ENCODE results near the gene SIRT6.
"Not testable (repeated sequence)": the region's sequence is repeated elsewhere in the genome, so short reads cannot be mapped to it uniquely, and the experiment has no call there.

The SIRT6 gene

DNA sequence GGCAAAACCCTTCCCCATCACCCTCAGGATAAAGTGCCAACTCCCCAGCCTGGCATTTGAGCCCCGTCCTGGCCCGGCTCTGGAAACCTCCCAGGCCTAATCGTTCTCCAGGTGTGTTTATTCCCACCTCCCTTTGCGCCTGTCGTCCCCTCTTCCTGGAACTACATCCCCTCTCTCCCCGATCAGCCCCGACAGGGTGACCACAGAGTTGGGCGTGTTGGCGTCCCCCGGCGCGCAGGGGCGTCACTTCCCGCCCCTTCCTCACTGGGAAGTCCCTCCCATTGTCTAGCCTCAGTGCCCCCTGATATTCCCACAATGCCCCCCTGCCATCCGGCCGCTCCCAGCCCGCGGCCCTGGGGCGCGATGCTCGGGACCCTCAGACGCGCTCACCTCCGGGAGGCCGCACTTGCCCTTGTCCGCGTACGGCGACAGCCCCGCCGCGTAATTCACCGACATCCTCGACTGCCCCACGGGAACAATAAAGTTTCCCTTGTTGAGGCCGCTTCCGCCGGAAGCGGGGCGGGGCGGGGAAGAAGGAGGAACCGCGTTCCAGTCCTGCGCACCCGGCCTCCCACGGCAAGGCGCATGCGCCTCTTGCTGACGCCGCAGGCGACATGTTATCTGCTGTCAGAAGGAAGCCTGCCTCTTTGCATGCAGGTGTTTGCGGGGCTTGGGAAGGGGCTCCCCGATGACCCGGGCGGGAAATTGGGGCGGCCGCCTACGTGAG is at the start of gene SIRT6, which contains the start of gene ANKRD24:
Gene SIRT6 (minus strand): TSS at position 480 of the 727 bp plus-strand sequence. CDS start 24 bp downstream, at position 456.
Gene ANKRD24 (plus strand): TSS at position 606 of the 727 bp plus-strand sequence. CDS start 3,737 bp downstream, outside the sequence.
- peak; percentile 97 for DNase-seq

DNA sequence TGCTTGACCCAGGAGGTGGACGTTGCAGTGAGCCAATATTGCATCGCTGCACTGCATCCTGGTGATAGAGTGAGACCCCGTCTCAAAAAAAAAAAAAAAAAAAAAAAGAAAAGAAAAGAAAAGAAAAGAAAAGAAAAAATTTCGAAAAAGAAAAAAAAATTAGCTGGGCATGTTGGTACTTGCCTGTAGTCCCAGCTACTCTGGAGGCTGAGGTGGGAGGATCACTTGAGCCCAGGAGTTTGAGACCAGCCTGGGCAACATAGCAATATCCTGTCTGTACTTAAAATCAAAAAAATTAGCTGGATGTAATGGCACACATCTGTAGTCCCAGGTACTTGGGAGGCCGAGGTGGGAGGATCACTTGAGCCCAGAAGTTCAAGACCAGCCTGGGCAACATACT is 49.8 kb upstream of the SIRT6 start:
- DNase-seq = not testable (repeated sequence)

DNA sequence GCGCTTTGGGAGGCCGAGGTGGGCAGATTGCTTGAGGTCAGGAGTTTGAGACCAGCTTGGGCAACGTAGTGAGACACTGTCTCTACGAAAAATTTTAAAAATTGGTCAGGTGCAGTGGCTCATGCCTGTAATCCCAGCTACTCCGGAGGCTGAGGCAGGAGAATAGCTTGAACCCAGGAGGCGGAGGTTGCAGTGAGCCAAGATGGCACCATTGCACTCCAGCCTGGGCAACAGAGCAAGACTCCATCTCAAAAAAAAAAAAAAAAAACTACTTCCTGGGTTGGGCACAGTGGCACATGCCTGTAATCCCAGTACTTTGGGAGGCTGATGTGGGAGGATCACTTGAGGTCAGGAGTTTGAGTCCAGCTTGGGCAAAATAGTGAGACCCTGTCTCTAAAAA is 49.2 kb upstream of the SIRT6 start:
- DNase-seq = not testable (repeated sequence)

DNA sequence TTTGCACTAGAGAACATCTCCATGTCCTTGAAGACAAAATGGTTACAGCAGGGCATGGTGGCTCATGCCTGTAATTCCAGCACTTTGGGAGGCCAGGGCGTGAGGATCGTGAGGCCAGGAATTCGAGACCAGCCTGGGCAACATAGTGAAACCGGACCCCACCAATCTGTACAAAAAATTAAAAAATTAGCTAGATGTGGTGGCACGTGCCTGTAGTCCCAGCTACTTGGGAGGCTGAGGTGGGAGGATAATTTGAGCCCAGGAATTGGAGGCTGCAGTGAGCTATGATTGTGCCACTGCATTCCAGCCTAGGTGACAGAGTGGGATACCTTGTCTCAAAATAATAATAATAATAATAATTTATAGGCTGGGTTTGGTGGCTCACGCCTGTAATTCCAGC is 47.9 kb upstream of the SIRT6 start:
- not testable (repeated sequence) for DNase-seq

DNA sequence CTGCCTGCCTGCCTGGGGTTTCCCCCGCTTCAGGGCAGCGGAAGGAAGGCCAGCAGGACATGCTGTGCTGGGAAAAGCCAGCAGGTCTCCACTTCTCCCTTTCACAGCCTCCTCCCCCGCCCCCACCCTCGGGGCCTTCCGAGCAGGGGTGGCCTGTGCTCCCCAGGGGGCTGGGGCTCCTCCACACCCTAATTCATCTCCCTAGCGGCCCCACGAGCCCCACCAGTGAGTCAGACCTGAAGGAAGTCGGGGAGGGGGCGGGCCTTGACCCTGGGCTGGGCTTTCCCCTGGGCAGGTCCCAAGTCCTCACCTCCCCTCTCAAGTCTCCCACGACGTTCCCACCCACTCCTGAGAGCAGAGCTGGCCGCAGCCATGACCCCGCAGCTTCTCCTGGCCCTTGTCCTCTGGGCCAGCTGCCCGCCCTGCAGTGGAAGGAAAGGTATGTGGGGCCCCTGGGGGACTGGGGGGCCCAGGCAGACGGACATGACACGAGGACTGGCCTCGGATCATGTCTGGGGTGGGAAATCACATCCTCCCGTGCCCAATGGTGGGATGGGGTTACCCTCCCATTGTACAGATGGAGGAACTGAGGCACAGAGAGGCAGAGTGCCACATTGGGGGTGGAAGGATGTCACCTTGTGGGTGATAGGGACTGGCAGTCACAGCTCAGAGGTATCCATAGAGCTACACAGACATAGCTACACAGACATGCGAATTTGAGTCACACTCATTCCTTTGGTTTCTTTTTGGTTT is 47.0 kb upstream of the SIRT6 start, which contains the start of gene EBI3:
Gene EBI3 (plus strand): TSS at position 345 of the 753 bp plus-strand sequence. CDS start 28 bp downstream, at position 373.
- DNase-seq = peak; percentile 73

DNA sequence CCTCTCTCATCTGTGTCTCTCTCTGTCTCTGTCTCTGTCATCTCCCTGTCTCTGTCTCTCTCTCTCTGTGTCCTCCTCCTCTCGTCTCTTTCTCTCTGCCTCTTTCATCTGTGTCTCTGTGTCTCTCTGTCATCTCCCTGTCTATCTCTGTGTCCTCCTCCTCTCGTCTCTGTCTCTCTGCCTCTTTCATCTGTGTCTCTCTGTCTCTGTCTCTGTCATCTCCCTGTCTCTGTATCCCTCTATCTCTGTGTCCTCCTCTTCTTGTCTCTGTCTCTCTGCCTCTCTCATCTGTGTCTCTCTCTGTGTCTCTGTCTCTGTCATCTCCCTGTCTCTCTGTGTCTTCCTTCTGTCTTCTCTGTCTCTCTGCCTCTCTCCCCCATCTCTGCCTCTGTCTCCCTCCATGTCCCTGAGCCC is 46.4 kb upstream of the SIRT6 start:
- no peak for DNase-seq

DNA sequence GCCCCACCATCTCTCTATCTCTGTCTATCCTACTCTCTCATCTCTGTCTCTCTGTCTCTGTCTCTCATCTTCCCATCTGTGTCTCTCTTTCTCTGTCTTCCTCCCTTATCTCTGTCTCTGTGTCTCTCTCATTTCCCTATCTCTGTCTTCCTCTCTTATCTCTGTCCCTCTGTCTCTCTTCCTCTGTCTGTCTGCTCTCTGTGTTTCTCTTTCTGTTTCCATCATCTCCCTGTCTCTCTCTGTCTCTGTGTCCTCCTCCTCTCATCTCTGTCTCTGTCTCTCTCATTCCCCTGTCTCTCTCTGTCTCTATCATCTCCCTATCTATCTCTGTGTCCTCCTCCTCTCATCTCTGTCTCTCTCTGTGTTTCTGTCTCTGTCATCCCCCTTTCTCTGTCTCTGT is 45.4 kb upstream of the SIRT6 start:
- no peak for DNase-seq

DNA sequence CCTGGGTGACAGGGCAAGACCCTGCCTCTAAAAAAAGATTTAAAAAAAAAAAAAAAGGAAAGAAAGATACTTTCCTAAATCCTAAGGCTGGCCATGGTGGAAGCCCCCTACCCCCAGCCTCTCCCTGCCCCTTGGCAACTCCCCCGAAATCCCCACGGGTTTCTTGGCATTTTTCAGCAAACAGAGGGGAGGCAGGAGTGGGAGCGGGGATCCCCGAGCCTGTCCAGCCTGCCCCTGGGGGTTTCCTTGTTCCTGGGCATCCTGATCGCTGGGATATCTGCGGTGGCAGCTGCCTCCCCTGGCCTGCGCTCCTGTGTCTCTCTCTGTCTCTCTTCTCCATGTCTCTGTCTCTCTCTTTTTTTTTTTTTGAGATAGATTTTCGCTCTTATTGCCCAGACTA is 43.5 kb upstream of the SIRT6 start:
- no peak for DNase-seq

DNA sequence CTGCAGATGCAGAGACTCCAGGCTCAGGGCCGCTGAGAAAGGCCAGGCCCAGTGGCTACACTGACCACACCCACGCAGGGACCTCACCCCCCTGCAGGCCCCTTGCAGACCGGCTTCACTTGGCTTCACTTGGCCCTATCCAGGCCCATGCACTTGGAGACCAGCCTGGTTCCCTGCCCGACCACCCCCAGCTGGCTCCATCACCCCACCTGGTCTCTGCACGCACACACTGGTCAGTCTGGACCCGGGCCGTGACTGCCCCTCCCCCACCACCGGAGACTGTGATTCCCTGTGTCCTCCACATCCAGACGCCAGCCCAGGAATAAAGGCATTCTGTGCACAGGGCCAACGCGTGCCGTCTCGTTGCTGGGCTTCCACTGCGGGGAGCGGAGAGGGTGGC is 42.1 kb upstream of the SIRT6 start:
- DNase-seq = no peak

DNA sequence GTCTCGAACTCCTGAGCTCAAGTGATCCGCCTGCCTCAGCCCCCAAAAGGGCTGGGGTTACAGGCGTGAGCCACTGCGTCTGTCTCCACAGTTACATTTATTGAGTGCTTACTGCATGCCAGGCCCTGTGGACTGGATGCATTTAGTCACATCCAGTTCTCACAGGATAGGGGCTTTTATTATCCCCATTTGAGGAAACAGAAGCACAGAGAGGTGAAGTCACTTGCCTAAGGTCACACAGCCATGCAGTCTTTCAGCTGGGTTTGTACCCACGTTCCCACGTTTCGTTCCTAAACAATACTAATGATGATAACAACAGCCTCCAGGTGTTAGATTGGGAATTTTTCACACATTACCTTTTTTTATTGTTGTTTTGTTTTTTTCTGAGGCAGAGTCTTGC is 37.8 kb upstream of the SIRT6 start:
- DNase-seq = no peak

DNA sequence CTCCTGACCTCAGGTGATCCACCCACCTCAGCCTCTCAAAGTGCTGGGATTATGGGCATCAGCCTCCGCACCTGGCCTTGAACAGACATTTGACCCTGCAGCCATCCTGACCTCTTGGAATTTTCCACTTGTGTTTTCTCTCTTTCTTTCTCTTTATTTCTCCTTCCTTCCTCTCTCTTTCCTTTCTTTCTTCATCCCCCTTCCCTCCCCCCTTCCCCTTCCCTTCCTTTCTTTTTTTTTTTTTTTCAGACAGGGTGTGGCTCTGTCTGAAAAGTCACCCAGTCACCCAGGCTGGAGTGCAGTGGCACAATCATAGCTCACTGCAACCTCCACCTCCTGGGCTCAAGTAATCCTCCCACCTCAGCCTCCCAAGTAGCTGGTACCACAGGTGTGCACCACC is 36.2 kb upstream of the SIRT6 start:
- not testable (repeated sequence) for DNase-seq

DNA sequence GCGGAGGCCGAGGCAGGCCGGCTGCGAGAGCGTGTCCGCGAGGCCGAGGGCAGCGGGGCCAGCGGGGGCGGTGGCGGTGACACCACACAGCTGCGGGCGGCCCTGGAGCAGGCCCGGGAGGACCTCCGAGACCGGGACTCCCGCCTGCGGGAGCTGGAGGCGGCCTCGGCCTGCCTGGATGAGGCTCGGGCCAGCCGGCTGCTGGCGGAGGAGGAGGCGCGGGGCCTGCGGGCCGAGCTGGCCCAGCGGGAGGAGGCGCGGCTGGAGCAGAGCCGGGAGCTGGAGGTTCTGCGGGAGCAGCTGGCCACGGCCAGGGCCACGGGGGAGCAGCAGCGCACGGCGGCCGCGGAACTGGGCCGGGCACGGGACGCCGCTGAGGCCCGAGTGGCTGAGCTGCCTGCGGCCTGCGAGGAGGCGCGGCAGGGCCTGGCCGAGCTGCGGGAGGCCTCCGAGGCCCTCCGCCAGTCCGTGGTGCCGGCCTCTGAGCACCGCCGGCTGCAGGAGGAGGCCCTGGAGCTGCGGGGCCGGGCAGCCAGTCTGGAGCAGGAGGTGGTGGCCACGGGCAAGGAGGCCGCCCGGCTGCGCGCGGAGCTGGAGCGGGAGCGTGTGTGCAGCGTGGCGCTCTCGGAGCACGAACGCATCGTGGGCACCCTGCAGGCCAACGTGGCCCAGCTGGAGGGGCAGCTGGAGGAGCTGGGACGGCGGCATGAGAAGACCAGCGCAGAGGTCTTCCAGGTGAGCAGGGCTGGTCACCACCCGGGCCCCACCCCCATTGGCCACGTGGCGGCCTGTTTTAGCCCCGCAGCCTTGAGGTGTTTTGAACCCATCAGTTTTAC is 35.3 kb upstream of the SIRT6 start:
- no peak for DNase-seq

DNA sequence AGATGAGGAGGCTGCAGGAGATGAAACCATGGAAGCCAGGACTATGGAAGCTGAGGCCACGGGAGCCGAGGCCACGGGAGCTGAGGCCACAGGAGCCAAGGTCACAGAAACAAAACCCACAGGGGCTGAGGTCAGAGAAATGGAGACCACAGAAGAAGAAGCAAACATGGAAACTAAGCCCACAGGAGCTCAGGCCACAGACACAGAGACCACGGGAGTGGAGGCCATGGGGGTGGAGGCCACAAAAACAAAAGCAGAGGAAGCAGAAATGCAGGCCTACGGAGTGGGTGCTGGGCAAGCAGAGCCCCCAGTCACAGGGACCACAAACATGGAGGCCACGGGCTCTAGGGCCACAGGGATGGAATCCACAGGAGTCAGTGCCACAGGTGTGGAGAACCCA is 34.5 kb upstream of the SIRT6 start:
- DNase-seq = no peak

DNA sequence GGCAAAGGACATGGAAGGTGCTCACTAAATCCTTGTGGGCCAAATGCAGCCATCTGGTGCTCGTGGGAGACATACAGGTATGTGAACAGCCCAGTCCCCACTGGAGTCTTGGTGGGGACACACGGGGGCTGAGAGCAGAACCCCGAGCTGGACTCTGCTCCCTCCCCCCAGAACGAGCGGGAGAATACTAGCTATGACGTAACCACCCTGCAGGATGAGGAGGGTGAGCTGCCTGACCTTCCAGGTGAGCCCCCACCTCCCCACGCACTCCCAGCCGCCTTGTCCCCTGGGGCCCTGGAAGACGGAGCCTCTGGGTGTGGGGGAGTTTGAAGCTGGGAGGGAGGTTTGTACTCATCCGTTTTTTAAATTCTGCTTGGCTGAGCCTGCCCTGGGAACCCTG is 33.4 kb upstream of the SIRT6 start:
- DNase-seq = no peak

DNA sequence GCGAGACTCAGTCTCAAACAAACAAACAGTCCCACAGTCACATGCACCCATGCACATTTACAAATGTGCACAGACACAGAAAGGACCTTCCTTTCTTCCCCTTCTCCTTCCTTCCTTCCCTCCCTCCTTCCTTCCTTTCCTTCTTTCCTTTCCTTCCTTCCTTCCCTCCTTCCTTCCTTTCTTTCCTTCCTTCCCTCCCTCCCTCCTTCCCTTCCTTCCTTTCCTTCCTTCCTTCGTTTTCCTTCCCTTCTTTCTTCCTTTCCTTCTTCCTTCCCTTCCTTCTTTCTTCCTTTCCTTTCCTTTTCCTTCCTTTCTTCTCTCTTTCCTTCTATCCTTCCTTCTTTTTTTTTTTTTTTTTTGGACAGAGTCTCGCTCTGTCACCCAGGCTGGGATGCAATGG is 30.8 kb upstream of the SIRT6 start:
- no peak for DNase-seq

DNA sequence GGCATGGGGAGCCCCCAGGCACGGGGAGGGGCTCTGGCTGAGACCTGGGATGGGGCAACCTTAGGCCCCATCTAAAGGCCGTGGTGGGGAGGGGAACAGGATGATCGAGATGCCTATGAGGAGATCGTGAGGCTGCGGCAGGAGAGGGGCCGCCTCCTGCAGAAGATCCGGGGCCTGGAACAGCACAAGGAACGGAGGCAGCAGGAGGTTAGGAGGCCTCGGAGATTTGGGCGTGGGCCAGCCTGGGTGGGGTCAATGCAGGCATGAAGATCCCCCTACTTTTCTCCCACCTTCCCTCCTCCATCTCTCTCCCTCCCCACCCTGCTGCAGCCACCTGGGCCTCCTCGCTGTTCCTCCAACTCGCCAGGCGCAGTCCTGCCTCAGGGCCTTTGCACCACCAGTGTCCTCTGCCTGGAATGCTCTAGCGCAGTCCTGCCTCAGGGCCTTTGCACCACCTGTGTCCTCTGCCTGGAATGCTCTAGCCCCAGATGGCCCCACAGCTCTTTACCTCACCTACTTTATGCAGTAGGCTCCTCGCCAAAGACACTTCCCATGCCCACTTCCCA is 27.9 kb upstream of the SIRT6 start:
- no peak for DNase-seq

DNA sequence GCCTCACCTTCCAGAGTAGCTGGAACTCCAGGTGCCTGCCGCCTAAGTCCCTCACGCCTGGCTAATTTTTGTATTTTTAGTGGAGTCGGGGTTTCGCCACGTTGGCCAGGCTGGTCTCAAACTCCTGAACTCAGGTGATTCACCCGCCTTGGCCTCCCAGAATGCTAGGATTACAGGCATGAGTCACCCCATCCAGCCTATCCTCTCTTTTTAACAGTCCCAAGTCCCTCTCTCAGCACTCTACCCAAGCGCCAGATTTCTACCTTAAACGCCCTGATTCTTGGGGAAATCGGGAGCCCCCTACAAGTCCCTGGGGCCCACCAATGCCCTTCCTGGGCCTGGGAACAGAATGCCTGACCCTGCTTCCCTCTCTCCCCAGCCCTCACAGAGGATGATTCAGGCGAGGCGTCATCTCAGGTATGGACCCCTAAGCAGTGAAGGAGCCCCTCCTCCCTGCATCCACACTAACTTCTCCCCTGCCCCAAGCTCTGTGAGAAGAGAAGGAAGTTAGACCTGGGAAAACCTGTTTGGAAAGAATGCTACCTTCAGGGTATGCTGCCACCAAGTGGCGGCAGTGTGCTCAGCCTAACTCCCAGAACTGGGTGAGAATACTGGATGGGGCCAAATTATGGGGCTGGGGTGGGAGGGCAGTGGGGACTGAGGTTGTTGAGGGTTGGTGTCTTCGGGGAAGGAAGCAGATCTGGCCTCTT is 26.2 kb upstream of the SIRT6 start:
- DNase-seq = peak; percentile 18

DNA sequence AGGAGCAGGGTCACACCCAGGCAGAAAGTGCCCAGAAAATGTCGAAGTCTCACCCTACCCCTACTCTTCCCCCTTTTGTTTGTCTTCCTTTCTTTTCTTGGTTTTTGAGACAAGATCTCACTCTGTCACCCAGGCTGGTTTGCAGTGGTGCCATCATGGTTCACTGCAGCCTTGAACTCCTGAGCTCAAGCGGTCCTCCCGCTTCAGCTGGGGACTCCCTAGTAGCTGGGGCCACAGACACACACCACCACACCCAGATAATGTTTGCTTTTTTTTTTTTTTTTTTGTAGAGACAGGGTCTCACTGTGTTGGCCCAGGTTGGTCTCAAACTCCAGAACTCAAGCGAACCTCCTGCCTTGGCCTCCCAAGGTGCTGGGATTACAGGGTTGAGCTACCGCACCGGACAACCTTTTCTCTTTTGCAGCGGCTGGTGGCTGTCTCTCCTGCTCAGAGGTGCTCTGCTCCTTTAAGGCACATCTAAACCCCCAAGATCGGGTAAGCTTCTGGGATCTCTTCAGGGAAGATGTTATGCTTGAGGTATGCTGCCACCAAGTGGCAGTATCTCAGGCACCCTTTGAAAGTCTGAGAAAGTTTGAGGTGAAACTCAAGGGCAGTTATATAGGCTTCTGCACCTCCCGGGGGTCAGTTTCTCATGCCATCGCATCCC is 24.6 kb upstream of the SIRT6 start:
- DNase-seq = peak; percentile 17

DNA sequence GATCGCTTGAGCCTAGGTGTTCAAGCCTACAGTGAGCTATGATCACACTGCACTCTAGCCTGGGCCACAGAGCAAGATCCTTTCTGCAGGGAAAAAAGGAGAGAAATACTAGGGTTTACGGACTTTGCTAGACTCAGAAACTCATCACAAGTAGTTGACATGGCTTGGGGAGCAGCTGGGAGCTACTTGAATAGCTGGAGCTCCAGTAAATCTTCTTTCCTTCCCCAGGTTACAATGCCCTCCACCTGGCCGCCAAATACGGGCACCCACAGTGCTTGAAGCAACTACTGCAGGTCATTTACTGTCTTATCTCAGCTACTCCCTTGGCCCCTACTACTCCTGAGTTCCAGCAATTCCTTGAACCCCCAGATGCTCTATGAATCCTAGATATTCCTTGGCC is 19.4 kb upstream of the SIRT6 start:
- DNase-seq = no peak

DNA sequence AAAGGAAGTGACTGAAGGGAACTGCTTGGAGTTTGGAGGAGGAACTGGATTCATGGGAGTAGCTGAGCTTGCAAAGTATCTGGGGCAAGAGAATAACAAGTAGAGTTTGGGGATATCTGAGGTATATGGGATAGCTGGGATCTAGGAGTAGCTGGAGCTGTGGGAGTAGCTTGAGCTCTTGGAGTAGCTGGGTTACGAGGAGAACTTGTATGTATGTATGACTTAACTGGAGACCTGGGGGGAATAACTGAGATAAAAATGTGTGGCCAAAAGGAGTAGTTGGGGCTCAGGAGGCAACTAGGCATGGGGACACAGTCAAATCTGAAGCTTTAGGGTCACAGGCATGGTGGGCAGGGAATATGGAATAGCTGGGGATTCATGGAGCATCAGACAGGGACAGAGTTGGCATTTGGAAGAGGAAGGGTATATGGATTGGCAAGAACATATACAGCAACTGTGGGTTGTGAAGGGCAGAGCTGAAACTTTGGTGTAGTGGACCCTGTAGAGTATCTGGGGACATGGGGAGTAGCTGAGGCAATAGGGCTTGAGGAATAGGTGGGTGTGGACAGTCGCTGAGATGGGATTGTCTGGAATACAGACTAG is 18.7 kb upstream of the SIRT6 start:
- no peak for DNase-seq

DNA sequence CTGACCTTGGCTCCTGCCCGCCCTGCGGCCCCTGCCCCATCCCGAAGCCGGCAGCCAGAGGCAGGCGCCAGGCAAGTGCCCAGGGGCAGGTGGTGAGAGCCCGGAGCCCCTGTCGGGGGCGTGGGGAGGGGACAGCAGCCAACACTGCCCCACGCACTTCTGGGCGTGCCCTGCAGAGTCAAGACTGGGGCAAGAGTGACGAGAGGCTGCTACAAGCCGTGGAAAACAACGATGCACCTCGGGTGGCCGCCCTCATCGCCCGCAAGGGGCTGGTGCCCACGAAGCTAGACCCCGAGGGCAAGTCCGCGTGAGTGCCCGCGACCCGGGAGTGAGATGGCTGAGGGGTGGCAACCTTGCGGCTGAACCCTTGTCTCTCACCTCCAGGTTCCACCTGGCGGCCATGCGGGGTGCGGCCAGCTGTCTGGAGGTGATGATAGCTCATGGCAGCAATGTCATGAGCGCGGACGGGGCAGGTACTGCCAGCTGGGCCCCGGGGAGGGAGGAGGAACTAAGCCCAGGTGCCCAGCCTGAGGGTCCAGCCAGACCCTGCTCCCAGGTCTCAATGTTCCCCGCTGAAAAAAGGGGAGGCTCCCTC is 17.4 kb upstream of the SIRT6 start:
- DNase-seq = no peak

Measured in activated CD4-positive, alpha-beta T cell treated with anti-CD3 and anti-CD28 coated beads, Interleukin-2, Interleukin-6, amounts not matched to agents 100 ng/mL and 50 ng/mL, durations not matched to agents 16 hours and 8 hours (primary cell).